ENCODE data around the gene RREB1.
"Not testable (repeated sequence)": the region's sequence is repeated elsewhere in the genome, so short reads cannot be mapped to it uniquely, and the experiment has no call there.

The RREB1 gene

DNA sequence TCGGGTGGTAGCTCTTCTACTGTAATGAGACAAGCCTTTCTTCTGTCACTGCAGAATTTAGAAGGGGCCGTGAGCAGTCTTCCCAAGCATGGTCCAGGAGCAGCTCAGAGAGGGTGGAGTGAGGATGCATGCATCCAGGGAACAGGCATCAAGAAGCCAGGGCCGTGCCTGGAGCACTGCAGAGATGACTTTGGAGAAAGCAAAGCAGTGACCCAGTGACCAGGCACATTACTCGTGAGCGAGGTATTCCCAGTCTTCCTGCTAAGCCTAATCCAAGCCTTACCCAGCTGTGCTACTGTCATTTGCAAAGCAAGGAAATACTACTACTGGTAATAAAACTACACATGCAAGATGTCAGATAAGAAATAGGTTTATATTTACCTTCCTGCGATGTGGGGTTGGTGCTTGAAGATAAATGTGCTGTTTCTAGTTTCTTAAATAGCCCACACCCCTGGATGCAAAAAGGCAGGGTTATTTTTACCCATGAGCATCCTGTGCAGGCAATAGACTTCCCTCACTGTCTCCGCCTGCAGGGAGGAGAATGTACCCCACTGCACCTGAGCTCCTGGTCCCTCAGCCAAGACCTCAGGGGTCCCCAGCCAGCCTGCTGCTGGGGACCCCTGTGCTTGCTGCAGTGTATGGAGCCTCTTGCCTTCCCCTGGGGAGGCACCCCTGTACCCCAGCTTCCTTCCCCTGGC, 142.3 kb downstream of the RREB1 start:
- DNase-seq = no peak

DNA sequence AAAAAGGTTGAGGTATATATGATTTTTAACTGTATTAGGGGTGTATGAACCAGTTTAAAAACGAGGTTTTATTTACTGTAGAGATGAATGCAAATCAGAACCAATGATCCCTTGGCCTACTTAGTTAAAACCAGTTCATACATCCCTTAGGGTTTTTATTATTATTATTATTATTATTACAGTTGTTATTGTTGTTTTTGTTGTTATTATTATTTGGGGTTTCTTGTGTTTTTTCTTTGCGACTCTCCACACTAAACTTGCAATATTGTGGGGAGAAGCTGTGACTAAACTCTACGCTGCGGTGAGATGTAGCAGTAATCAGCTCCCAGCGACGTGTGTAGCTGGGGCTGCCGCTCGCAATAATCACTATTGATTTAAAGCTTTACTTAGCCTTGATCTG, 143.1 kb downstream of the RREB1 start:
- no peak for DNase-seq

DNA sequence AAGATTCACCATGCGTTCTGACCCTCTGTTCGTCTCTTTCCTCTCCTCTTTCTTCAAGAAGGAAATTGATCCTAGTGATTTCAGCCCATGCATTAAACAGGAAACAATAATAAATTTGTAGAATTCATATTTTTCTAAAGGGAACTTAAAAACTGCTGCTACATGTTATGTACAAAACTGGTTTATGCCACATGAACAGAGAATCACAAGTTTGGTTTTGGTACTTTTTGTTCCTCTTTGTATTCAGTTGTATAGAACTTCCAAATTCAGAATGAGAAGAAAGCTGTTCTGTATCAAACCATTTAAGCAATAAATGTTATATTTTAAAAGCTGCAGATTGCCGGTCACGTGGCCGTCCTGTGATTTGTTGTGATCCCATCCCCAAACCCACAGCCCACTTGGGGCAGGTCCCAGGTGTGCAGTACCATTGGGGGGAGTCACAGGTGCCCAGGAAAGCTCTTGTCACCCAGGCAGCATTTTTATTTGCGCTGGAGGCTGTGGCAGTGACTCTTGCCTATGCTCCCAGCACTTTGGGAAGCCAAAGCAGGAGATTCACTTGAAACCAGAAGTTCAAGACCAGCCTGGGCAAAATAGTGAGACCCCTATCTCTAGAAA, 144.0 kb downstream of the RREB1 start:
- no peak for DNase-seq

GRCh38 chr6:7252390-7252789, 144.6 kb downstream of the RREB1 start:
- no peak for DNase-seq

- DNase-seq = no peak
These were observed 147.4 kb downstream of the RREB1 start for GRCh38 chr6:7254980-7255835.

GRCh38 chr6:7255918-7256317, 148.2 kb downstream of the RREB1 start:
- DNase-seq = no peak

DNA sequence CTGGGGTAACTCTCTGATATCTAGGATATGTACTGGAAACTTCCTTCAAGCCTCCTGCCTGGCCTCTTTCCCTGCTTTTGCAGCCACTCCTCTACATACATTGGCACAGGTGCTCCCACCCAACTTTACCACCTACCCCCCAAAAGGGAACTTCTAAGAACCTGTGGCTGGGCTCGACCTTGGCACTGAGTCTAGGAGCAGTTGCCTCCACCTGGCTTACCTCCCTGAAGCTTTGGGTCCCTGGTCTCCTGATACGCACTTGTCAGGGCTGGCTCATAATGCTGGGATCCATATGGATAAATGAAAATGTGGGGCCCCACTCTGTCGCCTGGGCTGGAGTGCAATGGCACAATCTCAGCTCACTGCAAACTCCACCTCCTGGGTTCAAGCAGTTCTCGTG, 149.0 kb downstream of the RREB1 start:
- DNase-seq = no peak

DNA sequence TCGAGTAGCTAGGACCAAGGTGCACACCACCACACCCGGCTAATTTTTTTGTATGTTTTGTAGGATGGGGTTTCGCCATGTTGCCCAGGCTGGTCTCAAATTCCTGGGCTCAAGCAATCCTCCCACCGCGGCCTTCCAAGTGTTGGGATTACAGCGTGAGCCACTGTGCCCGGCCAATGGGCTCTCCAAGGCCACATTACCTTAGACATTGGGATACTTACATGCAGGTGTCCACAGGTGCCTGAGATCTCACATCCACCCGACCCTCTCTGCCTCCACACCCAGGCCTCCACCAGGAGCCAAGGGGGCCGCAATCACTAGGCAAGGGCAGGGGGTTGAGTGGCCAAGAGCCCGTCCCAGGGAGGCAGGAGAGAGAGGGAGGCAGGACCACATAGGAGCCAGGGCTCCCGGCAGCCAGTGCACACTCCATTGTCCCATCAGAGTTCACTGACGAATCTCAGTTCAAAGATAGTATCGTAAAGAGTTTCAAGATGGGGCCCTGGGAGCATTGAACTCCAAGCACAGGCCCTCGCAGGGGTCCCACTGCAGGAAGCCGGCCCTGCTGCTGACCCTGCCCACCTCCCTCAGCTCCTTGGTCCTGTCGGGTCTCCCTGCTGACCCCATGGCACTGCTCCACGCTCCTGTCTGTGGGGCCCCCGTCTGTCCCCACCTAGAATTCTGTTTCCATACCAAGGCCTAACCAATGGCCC, 149.9 kb downstream of the RREB1 start:
- DNase-seq = no peak

DNA sequence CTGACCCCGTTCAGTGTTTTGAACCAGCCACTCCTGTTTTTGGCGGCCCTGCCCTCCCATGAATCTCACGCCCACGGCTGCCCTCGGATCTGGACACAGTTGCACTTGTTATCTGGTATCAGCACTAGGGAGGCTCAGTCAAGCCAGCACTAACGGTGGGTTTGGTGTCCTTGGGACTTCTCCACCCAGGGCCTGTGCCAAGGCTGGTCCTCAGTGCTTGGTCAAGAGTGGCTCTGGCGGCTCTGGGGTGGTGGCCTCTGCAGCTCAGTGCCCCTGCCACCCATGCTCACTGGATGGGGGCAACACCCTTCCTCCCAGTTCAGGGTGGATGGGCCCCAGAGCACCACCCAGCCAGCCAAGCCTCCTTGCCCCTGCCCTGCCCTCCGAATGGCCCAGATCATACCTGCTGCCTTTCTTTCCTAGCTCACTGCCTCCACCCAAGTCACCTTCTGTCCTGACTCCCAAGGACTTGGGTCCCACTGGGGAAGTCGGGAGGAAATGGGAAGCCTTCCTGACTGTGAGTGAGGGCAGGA, 150.5 kb downstream of the RREB1 start:
- no peak for DNase-seq

GRCh38 chr6:7260291-7261031, 152.7 kb downstream of the RREB1 start:
- DNase-seq = no peak

DNA sequence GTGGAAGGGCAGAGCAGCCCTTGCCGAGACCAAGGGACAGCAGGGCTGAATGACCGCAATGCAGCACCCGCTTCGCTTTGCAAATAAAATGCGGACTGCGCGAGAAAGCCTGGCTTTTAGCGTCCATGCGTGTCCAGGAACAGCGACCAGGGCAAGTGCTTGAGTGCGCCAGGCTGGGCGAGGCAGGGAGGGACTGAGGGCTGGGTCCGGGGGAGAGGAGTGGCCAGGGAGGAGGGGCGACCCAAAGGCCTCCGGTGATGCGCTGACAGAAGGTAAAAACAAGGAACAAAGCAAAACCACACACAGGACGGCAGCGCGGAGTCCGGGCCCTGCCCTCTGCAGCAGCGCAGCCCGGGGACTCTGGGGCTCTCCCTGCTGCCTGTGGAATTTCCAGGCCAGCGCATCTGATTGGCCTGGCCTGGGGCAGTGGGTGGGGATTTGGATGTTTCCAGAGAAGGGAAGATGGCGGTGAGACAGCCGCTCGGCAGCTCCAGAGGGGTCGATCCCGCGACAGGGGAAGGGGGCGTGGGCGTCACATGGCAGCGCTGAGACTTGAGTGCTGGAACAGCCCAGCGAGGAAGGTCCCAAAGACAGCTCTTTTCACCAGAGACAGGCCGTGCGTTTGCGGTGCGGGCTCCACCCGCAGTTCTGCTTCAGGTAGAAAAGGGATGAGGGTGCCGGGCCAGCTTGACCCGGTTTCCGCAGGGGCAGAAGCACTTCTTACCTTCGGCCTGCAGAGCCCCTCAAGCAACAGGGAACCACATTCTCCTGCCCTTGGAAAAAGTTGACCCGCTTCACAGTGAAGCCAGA, 153.5 kb downstream of the RREB1 start:
- peak; percentile 60 for DNase-seq

- no peak for DNase-seq
These were observed 154.2 kb downstream of the RREB1 start for GRCh38 chr6:7261852-7262461.

DNA sequence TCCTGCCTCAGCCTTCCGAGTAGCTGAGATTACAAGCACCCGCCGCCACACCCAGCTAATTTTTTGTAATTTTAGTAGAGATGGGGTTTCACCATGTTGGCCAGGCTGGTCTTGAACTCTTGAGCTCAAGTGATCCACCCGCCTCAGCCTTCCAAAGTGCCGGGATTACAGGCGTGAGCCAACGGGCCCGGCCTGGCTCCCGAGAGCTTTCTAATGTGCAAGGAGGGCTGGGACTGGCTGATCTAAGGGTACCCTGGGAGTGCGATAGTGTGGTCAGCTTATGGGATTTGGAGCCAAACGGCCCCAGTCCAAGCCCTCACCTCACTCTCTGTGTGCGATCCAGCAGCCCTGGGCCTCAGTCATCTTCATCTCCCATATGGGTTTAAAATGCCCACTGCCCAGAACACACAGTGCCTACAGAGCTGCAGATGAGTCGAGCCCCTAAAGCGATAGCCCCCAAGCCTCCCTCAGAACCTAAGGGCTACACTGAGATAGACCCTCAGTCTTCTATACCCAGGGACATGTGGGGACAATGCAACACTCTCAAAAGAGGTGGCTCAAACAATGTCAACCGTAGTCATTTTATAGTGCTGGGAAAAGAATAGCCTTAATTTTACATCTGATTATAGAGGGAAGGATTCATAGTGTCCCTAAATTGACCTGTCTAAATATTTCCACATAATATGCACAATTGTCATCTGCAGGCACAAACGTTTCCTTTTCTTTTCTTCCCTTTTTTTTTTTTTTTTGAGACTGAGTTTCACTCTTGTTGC, 155.2 kb downstream of the RREB1 start:
- no peak for DNase-seq

GRCh38 chr6:7263519-7263805, 155.7 kb downstream of the RREB1 start:
- not testable (repeated sequence) for DNase-seq

GRCh38 chr6:7264041-7264440, 156.3 kb downstream of the RREB1 start:
- no peak for DNase-seq

DNA sequence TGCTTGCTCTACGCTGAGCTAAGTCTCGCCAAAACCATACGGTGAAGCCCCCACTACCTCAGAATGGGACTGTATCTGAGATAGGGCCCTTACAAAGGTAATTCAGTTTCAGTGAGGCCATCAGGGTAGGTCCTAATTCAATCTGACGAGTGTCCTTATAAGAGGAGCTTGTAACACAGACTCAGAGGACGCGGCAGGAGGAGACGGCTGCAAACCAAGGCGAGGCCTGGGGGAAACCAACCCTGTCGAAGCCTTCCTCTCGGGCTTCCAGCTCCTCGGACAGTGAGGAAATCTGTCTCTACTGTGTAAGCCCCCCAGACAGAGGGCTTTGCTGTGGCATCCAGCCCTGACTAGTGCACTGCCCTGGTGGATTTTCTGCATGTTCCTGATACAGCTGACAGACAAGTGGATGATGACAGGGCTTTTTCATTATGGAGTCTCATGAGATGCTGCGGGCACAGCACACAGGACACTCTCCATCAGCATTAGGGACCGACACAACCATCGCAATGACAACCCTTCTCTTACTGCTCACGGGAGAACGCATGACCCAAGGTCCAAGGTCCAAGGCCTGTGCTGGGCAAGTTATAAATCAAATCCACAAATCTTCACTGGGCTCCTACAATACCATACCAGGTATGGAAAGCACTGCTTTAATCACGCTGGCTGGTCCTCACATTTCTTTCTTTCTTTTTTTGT, 157.1 kb downstream of the RREB1 start:
- no peak for DNase-seq

DNA sequence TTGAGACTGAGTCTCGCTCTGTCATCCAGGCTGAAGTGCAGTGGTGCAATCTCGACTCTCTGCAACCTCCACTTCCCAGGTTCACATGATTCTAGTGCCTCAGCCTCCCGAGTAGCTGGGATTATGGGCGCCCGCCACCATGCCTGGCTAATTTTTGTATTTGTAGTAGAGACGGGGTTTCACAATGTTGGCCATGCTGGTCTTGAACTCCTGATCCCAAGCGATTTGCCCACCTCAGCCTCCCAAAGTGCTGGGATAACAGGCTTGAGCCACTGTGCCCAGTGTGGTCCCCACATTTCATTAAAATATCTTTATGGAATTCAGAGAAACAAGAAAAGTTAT, 157.6 kb downstream of the RREB1 start:
- not testable (repeated sequence) for DNase-seq

DNA sequence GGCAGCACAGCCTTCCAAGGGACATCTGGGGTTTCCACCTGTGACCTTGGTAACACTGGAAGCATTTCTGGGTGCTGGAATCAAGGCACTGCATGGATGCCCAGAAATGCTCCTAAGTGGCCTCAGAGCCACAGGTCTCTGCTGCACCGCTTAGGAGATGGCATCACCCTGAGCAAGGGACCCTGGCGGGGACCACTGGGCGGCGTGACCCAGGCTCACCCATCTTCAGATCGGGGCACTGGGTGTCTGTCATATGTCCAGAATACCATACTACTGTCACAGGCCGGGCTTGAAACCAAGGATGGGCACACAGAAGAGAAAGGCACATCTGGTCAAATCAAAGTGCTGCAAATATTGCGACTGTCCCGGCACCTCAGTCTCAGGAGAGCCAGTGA, 159.3 kb downstream of the RREB1 start:
- no peak for DNase-seq

DNA sequence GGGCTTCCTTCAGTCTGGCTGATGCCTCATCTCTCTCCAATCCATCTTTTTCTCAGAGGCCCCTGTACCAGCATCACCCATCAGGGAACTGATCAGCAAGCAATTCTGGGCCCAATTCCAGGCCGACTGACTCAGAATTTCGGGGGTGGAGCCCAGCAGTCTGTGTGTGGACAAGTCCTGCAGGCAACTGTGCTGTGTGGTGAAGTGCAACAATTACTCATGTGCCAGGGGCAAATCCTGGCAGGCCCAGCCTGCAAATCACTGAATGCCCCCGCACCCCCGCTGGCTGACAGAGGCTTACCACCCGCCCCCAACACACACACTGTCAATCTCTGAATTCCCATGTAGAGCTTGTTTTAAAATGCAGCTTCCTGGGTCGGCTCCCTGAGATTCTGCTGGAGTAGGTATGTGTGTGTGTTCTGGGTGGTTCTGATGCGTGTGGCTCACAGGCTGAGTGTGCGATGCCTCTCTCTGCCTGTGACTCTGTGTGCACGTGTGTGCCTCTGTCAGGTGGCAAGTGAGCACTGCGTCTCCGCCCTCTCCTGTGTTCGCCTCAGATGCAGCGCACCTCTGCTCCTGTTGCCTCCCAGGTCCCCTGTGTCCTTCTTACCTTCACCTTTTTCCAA, 159.8 kb downstream of the RREB1 start:
- DNase-seq = no peak
